Astrocyte (in vitro differentiated cells and primary cell): ENCODE results near the gene GBX1. TPM values are rescaled to one million over a fixed set of nuclear protein-coding genes. Genes with fewer than 3 reads are reported as not detected.

ENCODE experiments used
- DNase-seq: peaks from one replicate; pipeline ENCODE4 v3.0.0-alpha.2; 2010; ENCODE audit warnings: low read depth
- FAIRE-seq: peaks from 2 replicates; lab custom pipeline; 2011; peaks lifted over from hg19 to GRCh38; lab: Jason Lieb, UNC
- H2AFZ ChIP-seq: 2 replicates; pipeline ENCODE4 v1.6.0; 2012; ENCODE audit warnings: low read depth, low read length, inconsistent platforms
- H3K27ac ChIP-seq: 2 replicates; pipeline ENCODE4 v1.5.1; 2011; ENCODE audit warnings: low read depth, low read length, inconsistent platforms
- H3K27me3 ChIP-seq: 2 replicates; pipeline ENCODE4 v1.6.0; 2011; ENCODE audit warnings: low read length, inconsistent platforms; ENCODE audit not compliant: insufficient read depth
- H3K36me3 ChIP-seq: 2 replicates; pipeline ENCODE4 v1.5.1; 2011; ENCODE audit warnings: low read length, inconsistent platforms; ENCODE audit not compliant: insufficient read depth
- H3K4me1 ChIP-seq: 2 replicates; pipeline ENCODE4 v1.5.1; 2011; ENCODE audit warnings: low read length, inconsistent platforms; ENCODE audit not compliant: insufficient read depth
- H3K4me2 ChIP-seq: 2 replicates; pipeline ENCODE4 v1.6.0; 2012; ENCODE audit warnings: low read length, inconsistent platforms
- H3K4me3 ChIP-seq: 2 replicates; pipeline ENCODE4 v1.5.1; 2011; ENCODE audit warnings: low read depth, mild to moderate bottlenecking, low read length, inconsistent platforms; ENCODE audit not compliant: insufficient read depth
- H3K79me2 ChIP-seq: 2 replicates; pipeline ENCODE4 v1.6.0; 2012; ENCODE audit warnings: mild to moderate bottlenecking, low read length, inconsistent platforms; ENCODE audit not compliant: insufficient read depth
- H3K9ac ChIP-seq: 2 replicates; pipeline ENCODE4 v1.6.0; 2012; ENCODE audit warnings: mild to moderate bottlenecking, low read length, inconsistent platforms
- H3K9me3 ChIP-seq: 2 replicates; pipeline ENCODE4 v1.5.1; 2012; ENCODE audit warnings: low read depth, mild to moderate bottlenecking, low read length, inconsistent platforms; ENCODE audit not compliant: insufficient read depth
- H4K20me1 ChIP-seq: 2 replicates; pipeline ENCODE4 v1.6.0; 2012; ENCODE audit warnings: low read length, inconsistent platforms; ENCODE audit not compliant: insufficient read depth
- H3K27ac Mint-ChIP-seq: one replicate; pipeline ENCODE4 v1.8.0; 2021; ENCODE audit warnings: mild to moderate bottlenecking, mixed read lengths; ENCODE audit not compliant: unreplicated experiment
- H3K27me3 Mint-ChIP-seq: one replicate; pipeline ENCODE4 v1.8.0; 2021; ENCODE audit warnings: low read depth, mixed read lengths; ENCODE audit not compliant: unreplicated experiment
- H3K36me3 Mint-ChIP-seq: one replicate; pipeline ENCODE4 v1.8.0; 2021; ENCODE audit warnings: low read depth, mixed read lengths; ENCODE audit not compliant: unreplicated experiment
- H3K4me1 Mint-ChIP-seq: one replicate; pipeline ENCODE4 v1.8.0; 2021; ENCODE audit warnings: low read depth, mixed read lengths; ENCODE audit not compliant: unreplicated experiment
- H3K4me3 Mint-ChIP-seq: one replicate; pipeline ENCODE4 v1.8.0; 2021; ENCODE audit warnings: mild to moderate bottlenecking, moderate library complexity, mixed read lengths; ENCODE audit not compliant: unreplicated experiment
- H3K9me3 Mint-ChIP-seq: one replicate; pipeline ENCODE4 v1.8.0; 2021; ENCODE audit warnings: mild to moderate bottlenecking, mixed read lengths; ENCODE audit not compliant: unreplicated experiment
- EZH2 ChIP-seq: IDR thresholded peaks from 2 replicates; pipeline ENCODE4 v1.6.1; 2012; ENCODE audit warnings: mild to moderate bottlenecking, low read length, inconsistent platforms; ENCODE audit not compliant: insufficient read depth
- total RNA-seq: library from RNA; stranded (reverse); gene quantifications from 2 replicates; pipeline ENCODE4 v1.2.1, GENCODE V29; 2021
- TF ChIP-seq, protein P1 (sequence below): IDR thresholded peaks from 2 replicates; pipeline ENCODE4 v1.5.1; 2011; ENCODE audit warnings: low read depth, mild to moderate bottlenecking, inconsistent platforms, low read length, moderate library complexity; ENCODE audit not compliant: insufficient read depth

The GBX1 gene
- total RNA-seq, 1 donor from 2014 or later, result not detected

DNA sequence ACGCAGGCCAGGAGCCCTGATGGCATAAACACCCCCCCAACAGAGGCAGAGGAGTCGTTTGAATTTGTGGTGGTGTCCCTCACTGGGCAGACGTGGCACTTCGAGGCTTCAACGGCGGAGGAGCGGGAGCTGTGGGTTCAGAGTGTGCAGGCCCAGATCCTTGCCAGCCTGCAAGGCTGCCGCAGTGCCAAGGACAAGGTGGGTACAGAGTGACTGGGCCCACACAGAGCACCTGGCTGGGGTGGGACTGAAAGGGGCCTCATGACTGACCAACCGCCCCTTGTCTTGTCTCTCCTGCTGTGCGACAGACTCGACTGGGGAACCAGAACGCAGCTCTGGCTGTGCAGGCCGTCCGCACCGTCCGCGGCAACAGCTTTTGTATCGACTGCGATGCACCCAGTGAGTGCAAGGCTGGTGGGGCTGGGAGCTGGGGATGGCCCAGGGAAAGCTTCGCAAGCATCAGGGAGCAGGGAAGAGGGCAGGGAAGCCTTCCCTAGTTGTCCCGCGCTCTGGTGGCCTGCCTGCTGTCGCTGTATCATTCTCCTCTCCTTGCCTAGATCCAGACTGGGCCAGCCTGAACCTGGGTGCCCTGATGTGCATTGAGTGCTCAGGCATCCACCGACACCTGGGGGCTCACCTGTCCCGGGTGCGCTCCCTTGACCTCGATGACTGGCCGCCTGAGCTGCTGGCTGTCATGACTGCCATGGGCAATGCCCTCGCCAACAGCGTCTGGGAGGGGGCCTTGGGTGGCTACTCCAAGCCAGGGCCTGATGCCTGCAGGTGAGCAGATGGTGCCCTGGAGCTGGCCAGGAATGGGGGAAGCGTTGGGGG is 25.4 kb downstream of the GBX1 start:
- H3K9ac ChIP-seq, result no peak overlapping the region
- H3K36me3 Mint-ChIP-seq, result peaks cover 20% of the 10 kb centered on the region
- no peaks in the 10 kb centered on the region for H3K4me1 ChIP-seq
- no peak overlapping the region for H2AFZ ChIP-seq
- H3K27me3 ChIP-seq, result no peaks in the 10 kb centered on the region
- H3K4me3 Mint-ChIP-seq, result no peak overlapping the region
- H3K9me3 Mint-ChIP-seq, result no peaks in the 10 kb centered on the region
- no peaks in the 10 kb centered on the region for H3K9me3 ChIP-seq
- H3K4me2 ChIP-seq, result no peak overlapping the region
- peaks cover 34% of the 10 kb centered on the region for H4K20me1 ChIP-seq
- H3K27ac ChIP-seq, result no peak overlapping the region
- TF ChIP-seq, protein P1, sequence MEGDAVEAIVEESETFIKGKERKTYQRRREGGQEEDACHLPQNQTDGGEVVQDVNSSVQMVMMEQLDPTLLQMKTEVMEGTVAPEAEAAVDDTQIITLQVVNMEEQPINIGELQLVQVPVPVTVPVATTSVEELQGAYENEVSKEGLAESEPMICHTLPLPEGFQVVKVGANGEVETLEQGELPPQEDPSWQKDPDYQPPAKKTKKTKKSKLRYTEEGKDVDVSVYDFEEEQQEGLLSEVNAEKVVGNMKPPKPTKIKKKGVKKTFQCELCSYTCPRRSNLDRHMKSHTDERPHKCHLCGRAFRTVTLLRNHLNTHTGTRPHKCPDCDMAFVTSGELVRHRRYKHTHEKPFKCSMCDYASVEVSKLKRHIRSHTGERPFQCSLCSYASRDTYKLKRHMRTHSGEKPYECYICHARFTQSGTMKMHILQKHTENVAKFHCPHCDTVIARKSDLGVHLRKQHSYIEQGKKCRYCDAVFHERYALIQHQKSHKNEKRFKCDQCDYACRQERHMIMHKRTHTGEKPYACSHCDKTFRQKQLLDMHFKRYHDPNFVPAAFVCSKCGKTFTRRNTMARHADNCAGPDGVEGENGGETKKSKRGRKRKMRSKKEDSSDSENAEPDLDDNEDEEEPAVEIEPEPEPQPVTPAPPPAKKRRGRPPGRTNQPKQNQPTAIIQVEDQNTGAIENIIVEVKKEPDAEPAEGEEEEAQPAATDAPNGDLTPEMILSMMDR, result no peak
- no peak for TF ChIP-seq EZH2
- H3K36me3 ChIP-seq, result no peaks in the 10 kb centered on the region
- H3K4me3 ChIP-seq, result no peak overlapping the region
- H3K79me2 ChIP-seq, result no peaks in the 10 kb centered on the region
- FAIRE-seq, result no peak
- H3K27ac Mint-ChIP-seq, result peak overlapping the region; percentile 26
- no peaks in the 10 kb centered on the region for H3K27me3 Mint-ChIP-seq
- DNase-seq, result no peak
- no peaks in the 10 kb centered on the region for H3K4me1 Mint-ChIP-seq

DNA sequence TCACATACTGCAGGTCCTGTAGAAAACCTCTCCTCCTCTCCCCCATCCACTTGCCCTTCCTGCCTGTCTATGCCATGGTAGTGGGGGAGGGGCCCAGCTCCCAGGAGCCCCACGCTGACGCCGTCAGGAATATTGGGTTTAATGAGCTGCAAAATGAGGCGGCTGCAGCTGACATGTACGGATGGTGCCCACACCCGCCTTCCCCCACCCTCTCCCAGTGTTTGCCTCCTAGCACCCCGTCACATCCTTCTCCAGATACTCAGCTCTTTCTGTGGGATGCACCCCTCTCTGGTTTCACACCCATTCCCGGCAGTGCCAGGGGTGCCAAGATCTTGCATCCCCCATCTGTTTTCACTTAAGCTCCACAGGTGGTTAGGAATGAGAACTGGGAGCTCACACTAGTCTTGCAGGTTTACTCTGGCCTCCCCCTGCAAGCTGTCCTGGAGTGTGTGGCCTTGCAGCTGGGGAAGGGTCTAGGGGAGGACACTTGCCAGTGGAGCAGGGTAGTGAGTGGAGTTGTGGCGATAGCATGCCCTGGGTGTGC is 26.1 kb downstream of the GBX1 start:
- Mint-ChIP-seq H3K4me3 (peak overlapping the region; percentile 54), H3K36me3 (peaks cover 17% of the 10 kb centered on the region), H3K9me3 (no peaks in the 10 kb centered on the region), H3K27me3 (no peaks in the 10 kb centered on the region), H3K27ac (peak overlapping the region; percentile 26), H3K4me1 (no peaks in the 10 kb centered on the region)
- no peaks in the 10 kb centered on the region for H3K4me1 ChIP-seq
- H3K27me3 ChIP-seq, result no peaks in the 10 kb centered on the region
- H3K36me3 ChIP-seq, result peaks cover 3% of the 10 kb centered on the region
- H3K4me2 ChIP-seq, result no peak overlapping the region
- FAIRE-seq, result no peak
- H4K20me1 ChIP-seq, result peaks cover 31% of the 10 kb centered on the region
- TF ChIP-seq EZH2, result no peak
- TF ChIP-seq, protein P1, result no peak
- H3K9ac ChIP-seq, result no peak overlapping the region
- DNase-seq, result no peak
- no peaks in the 10 kb centered on the region for H3K9me3 ChIP-seq
- H2AFZ ChIP-seq, result no peak overlapping the region
- no peaks in the 10 kb centered on the region for H3K79me2 ChIP-seq
- H3K4me3 ChIP-seq, result no peak overlapping the region
- no peak overlapping the region for H3K27ac ChIP-seq

DNA sequence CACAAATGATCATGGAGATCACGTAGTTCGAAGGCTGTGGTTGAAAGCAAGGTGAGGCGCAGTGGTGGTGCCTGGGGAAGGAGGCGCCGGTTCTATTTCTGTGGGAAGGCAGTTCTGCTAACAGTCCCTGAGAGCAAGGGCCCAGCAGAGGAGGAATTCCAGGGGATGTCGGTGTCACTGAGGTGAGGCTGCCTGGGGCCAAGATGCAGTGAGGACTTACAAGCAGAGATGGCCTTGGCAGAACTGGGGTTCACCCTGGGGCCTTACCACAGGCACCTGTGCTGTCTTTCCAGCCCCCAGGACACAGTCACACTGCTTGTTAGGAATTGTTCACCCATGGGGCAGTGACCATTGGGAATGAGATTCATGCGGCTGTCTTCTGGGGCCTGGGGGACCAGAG is 26.7 kb downstream of the GBX1 start:
- Histone ChIP-seq H4K20me1 (peaks cover 31% of the 10 kb centered on the region), H3K36me3 (peaks cover 6% of the 10 kb centered on the region), H3K9ac (no peak overlapping the region), H3K9me3 (no peaks in the 10 kb centered on the region), H2AFZ (no peak overlapping the region), H3K79me2 (no peaks in the 10 kb centered on the region), H3K4me1 (no peaks in the 10 kb centered on the region), H3K27ac (no peak overlapping the region), H3K4me3 (no peak overlapping the region), H3K27me3 (no peaks in the 10 kb centered on the region), H3K4me2 (no peak overlapping the region)
- Mint-ChIP-seq H3K27ac (no peak overlapping the region), H3K4me3 (no peak overlapping the region), H3K9me3 (no peaks in the 10 kb centered on the region), H3K36me3 (peaks cover 17% of the 10 kb centered on the region), H3K4me1 (no peaks in the 10 kb centered on the region), H3K27me3 (no peaks in the 10 kb centered on the region)
- DNase-seq (no peak), FAIRE-seq (no peak)
- TF ChIP-seq, protein P1, result no peak
- TF ChIP-seq EZH2, result no peak
